HG03469 (cell line): ENCODE data around the gene MOCS1.

Experiments
- ATAC-seq: cut with Tn5 transposase; IDR thresholded peaks from one replicate; pipeline ENCODE4 v1.9.1; 2021; ENCODE audit warnings: mild to moderate bottlenecking, moderate library complexity, moderate number of reproducible peaks; ENCODE audit not compliant: unreplicated experiment

MOCS1 gene

DNA sequence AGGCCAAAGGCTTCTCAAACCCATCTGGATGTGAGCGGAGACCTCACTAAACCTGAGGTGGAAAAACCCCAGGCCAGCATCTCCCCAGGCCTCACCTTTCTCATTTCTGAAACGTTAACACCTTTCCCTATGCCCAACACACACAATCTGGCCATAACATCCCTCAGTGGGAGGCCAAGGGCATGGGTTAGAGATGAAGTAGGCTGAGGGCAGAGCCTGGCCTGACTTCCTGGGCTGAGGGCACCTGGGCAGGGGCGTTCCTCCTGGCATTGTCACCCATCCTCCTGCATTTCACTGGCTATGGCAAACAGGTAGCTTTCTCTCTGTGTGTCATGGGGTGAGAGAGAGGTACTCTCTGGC, 8.4 kb downstream of the MOCS1 start:
- no peak for ATAC-seq

DNA sequence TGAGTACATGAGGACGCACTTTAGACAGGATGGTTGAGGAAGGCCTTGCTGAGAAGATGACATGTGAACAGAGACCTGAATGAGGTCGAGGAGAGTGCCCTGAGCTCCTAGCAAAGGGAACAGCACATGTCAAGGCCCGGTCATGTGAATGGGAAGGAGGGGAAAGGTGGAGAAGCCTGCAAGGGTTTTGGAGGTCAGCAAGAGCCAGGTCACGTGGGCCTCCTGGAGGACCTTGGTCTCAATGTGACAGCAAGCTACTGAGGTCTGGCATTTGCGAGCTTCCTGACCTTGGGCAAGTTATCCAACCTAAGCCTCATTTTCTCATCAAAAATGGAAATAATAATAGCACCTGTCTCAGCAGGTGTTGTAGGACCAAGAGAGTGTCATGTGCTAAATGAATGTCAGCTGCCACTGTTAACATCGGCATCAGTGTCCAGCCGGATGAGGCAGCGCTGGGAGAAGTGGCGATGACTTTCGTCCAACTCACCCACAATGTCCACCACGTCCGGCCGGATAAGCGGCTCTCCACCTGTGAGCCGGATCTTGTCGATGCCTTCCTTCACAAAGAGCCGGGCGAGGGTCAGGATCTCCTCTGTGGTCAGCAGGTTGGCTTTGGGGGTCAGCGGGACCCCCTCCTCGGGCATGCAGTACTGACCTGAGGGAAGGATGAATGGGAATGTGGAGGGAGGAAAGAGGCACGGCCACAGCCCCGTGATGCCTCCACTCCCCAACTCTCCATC, 8.9 kb downstream of the MOCS1 start:
- no peak for ATAC-seq

DNA sequence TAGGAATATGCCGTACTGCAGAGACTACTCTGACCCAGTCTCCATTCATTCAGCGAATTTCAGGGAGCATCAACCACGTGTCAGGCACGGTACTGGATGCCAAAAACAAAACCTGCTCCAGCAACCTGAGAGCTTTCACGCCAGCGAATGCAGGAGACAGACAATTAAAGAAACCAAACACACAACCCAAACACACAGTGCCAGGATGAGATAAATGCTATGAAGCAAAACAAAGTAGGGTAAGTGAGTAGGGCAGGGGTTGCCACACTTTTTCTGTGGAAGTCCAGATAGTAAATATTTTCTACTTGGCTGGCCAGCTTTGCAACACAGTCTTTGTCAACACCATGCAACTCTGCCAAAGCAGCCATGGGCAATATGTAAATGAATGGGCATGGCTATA, 10.0 kb downstream of the MOCS1 start:
- no peak for ATAC-seq

DNA sequence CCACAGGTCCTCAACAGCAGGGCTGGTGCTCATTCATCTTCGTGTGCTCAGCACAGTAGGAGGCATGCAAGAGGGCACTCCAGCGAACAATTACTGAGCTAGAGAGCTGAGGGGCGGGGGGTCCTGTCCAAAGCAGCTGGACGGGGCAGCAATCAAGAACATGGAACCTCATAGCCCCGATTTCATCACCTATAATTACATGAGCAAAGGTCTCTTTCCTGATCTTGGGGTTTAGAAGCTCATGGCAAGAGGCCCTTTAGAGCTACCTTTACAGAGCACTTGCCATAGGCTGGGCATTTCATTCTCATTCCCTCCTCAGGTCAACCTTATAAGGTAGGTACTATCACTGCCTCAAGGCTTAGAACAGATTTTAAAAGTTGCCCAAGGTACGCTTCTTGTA, 10.4 kb downstream of the MOCS1 start:
- no peak for ATAC-seq

DNA sequence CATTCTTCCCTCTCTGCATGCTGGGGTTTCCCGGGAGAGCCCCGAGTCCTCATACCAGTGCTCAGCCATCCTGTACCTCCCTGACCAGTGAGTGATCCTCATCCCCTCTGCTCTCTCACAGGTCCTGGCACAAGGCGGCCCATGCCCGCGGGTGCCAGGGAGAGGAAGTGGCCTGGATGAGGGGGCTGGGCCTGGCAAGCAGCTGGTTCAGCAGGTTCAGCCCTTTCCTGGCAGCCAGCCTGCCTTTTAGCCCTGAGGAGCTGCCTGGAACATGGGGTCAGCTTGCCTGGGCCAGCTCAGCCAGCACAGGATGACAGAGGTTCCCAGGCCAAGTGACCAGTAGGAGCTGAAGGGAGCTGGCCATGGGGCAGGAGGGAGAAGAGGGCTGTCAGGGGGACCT, 10.9 kb downstream of the MOCS1 start:
- ATAC-seq: no peak

DNA sequence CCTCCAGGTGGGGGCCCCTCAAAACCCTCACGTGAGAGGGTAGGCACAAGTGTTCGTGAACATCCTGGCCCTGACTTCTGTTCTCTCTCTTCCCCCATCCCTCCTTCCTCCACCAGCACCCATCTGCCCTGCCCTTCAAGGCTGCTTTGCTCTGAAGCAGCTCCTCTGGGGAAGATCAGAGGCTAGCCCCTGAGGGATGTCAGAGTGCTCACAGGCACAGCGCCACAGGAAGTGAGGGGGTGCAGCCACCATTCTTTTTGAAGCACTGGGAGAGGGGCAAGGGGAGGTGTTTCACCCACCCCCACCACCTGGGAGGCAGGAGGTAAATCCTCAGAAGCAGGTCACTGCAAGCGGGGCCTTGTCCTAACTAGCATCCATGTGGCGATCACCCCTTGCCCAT, 11.4 kb downstream of the MOCS1 start:
- no peak for ATAC-seq

DNA sequence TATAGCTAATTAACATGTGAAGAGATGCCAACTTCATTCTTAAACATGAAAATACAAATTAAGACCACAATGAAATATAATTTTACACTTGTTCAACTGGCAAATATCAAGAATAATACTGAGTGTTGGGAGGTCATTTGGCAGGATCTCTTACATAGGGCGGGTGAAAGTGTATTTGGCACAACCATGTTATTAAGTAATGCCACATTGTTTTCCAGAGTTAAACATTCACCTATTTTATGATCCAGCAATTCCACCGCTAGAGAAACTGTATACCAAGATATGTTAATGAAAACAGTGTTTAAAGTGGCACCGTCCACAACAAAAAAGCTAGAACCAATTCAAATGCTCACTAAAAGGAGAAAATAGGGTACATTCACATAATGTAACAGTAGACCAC, 14.1 kb downstream of the MOCS1 start:
- no peak for ATAC-seq

DNA sequence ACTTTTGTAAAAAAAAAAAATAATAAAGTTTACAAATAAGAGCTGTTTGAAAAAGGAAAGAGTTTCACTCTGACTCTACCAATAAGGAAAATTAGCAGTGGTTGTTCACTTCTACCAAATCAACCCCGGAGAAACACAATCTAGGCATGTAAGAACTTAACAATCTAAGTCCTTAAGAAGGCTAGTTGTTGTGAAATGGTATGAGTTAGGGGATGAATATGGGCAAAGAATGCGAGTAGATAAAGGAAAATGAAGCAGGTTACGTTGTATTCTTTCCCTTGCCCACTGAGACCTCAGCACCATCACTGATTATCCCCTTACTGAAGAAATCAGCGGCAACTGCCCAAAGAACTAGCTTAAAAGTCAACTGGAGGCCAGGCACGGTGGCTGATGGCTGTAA, 15.4 kb downstream of the MOCS1 start:
- no peak for ATAC-seq

DNA sequence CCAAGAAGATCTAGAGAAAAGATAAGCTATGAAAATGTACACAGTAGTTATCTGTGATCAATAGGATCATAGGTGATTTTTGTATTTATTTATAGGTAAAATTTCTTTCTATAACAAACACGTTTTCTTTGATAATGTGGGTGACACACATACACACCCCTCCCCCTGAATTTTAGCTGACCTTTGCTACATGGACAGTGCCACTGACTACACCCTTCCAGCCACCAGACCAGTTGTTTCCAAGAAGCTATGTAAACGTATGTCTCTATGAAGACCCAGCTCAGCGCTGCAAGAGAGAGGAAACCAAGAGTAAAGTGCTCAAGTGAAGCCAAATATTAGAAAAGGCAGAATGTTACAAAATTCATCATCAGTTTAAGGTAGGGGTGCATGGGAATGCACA, 16.3 kb downstream of the MOCS1 start:
- no peak for ATAC-seq

DNA sequence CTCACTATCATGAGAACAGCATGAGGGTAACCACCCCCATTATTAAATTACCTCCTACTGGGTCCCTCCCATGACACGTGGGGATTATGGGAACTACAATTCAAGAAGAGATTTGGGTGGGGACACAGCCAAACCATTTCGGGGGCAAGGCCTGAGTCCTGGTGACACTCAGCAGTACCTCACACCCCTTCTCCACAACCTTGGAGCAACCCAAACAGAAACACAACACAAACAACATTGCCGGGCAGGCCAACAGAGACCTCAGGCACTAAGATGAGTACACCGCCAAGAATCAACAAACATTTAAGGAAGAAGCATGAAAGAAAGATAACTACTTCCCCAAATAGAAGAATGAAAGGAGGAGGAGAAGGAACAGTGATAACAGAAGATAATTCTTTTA, 16.9 kb downstream of the MOCS1 start:
- ATAC-seq: no peak

DNA sequence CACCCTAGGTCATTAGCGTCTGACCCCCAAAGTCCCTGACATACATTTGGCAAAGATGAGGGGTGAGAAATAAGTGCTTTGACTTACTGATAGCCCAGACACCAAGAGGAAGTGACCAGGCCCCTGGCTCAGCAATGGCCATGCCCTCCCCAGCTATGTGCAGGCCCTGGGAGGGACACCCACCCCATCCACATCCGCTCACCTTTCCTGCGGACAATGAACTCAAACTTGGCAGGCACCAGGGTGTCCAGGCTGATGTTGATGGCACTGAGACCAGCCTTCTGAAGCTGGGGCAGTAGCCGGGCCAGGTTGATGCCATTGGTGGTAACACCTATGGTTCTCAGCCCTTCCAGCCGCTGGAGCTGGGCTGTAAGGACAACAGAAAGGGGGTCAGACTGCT, 18.4 kb downstream of the MOCS1 start:
- no peak for ATAC-seq

DNA sequence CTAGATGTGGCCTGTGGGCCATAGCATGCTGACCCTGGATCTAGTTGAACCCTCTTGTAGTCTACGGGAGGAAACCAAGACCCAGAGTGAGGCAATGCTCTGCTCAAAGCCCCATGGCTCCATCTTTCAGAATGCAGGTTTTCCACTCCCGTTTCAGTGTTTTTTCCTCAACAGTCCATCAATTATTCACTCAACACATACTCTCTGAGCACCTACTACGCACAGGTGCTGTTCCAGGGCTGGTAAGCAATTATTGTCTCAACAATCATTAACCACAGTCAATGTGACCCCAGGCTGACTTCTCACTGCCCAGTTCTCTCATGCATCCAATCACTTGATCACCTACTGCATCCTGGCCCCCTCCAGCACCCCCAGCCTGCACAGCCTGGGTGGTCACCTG, 20.0 kb downstream of the MOCS1 start:
- no peak for ATAC-seq

DNA sequence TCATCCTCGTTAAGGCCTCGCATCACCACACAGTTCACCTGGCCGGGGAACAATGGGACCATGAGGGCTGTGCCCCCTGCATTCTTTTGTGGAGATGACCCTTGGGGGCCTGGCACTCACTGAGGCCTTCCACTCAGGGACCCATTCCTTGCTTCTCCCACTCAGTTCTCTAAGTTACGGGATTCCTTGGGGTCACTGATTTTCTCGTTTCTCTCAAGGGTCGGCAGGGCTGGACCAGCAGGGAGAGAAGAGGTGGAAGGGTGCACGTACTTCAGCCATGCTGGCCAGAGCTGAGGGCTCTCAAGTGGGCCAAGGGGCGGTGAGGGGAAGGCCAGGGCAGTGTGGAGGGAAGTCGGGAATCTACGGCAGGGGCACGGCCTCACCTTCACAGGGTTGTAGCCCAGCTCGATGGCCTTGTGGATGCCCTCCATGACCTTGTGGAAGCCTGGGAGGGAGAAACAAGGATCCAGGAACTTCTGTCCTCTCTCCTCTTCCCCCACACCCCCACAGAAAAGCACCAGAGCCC, 20.8 kb downstream of the MOCS1 start:
- no peak for ATAC-seq

DNA sequence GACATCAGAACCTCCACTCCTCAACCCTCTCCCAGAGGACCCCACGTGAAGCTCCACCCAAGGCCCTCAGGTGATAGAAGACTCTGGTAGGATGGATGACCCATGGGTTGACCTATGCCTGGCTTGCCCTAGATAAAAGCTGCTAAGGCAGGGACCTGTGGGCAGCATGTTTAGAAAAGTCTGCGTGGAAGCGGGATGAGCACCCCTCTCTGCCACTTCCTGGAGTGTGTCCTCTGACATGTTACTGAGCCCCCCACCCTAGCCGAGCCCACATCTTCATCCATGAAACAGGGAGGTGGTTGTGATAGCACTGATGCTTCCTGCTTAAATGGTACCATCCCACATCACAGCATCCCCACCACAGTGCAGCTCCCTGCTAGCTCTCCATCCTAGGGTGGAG, 21.8 kb downstream of the MOCS1 start:
- no peak for ATAC-seq

DNA sequence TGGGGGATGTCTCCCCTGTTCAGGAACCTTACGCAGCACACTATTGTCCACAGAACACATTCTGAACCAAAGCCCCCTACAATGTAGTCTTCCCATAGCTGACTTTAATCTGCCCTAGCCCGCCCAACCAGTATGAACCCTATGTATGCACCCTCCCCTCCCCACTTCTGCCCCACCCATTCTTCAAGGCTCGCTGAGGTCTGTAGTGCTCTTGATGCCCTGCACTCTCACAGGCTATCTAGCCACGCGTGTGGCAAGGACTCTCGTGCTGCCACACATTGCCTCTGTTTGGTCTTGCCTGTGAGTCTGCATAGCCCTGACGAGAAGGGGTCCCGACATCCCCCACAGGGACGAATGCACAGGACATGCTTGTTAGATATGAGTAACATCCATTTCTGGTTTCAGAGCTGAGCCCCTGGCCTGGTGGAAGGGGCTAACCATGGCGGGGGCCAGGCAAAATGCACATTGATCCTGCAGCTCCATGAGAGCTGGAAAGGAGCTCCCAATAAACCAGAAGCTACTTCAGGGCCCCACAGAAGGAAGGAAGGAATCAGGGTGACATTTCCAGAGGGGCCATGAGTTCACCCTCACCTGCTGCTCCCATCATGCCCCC, 22.6 kb downstream of the MOCS1 start:
- no peak for ATAC-seq

DNA sequence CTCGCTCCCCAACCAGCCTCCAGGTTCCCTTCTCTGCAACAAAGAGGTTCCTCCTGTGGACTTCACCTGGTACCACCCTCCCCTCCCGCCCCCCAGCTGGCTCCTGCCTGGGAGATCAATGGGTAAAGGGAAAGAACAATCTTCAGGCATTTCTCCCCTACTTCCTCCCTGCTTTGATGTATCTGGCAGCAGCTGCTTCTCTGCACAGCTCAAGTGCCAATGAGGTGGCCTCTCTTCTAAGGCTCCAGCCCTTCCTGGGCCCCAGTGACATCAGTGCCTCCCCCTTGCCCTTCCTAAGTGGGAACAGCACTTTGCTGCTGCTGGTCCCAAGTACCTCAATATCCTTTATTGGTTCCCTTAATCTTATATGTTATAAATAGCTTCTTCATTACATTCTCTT, 23.5 kb downstream of the MOCS1 start:
- no peak for ATAC-seq

DNA sequence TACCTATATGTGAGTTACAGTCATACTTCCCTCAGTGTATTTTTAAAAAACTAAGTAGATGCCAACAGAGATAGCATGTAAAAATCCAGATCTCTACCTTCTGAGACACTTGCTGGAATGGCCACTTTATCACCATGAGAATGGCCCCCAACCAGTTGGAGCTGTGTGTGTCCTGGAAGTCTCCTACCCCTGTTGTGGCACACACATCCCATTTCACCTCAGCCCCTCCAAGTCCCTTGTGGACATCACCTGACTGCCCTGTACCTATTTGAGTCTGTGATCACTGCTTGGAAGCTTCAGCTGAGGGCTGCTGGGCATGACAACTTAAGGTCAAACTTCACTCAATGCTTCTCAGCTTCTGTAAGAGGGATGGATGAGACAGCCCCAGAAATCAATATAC, 24.1 kb downstream of the MOCS1 start:
- ATAC-seq: no peak

DNA sequence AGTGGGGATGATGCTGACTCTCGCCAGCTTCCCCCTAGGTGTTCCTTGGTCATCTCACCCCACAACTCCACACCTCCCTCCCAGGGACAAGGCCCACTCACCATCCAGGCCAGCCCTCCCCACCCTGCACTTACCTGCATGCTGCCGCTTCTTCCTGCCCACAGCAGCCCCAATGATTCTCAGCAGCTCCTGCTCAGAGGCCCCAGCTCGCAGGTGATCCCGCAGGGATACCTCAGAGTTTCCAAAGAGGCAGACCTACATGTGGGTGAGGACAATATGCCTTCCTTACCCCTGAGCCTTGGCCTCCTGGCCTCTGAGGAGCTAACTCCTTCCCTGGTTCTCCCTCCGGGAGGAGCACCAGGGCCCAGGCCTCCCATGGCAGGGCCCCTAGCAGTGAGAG, 24.6 kb downstream of the MOCS1 start:
- ATAC-seq: no peak

DNA sequence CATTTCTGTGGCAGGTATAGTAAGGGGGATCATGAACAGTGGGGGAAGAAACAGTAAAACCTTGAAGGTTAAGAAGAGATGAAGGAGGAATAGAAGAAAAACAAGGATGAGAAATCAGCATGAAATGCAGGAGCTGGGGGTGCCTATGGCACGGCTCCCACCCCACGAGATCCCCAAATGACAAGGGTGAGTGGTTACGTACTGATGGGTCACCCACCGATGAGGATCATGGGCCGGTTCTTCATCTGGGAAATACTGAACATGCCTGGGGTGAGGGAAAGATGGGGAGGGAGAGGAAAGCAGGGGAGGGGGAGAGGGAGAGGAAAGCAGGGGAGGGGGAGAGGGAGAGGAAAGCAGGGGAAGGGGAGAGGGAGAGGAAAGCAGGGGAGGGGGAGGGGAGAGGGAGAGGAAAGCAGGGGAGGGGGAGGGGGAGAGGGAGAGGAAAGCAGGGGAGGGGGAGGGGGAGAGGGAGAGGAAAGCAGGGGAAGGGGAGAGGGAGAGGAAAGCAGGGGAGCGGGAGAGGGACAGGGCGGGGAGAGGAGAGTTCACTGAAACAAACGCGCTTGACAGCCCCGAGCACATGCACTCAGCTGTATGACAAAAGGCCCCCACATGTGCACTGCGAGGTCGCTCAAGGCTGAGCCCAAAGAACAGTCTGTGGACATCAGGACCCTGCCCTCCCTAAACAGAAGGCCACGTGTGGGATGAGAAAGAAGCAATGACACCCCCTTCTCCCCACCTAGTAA, 25.3 kb downstream of the MOCS1 start:
- ATAC-seq: no peak

DNA sequence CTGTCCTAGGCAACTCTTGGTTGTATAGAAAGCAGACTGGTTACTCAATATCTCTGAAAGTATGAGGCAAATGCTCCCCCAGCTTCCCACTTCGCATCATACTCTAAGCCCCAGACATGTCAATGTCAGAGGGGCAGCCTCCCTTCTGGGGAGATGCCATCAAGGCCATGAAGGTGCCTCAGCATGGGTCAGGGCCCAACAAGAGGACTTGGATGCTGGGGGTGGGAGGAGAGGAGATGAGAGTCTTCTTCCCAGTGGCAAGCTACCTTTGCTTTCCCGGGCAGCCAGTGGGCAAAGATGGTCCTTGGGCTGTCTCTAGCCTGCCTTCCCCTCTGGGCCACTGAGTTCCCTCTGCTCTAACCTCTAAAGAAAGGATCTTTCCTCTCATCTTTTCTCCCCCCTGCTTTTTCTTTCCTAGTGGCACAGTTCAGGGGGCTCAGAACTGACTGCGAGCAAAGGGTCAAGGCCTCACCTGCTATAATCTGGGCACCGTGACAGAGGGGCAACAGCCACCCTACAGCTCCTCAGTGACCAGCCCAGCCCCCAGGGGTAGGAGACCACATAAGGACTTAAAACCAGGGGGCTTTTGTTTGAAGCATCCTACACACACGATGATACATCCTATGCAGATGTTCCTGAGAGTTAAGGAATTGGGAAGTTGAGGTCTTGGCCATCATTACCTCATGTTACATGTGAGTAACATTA, 26.2 kb downstream of the MOCS1 start:
- no peak for ATAC-seq

DNA sequence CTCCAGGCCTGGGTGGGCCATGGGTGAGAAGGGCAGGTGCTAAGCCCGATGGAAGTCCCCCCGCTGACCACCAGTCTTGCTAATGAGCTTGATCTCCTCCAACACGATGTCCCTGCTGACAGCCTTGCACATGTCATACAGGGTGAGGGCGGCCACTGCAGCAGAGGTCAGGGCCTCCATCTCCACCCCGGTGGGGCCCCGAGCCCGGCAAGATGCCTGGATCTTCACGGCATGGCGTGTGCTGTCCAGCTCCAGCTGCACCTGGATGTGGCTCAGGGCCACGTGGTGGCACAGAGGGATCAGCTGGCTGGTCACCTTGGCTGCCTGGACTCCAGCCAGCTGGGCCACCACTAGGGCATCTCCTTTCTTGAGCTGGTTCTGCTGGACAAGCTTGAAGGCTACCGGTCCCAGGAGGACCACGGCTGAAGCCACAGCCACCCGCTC, 27.9 kb downstream of the MOCS1 start:
- no peak for ATAC-seq

DNA sequence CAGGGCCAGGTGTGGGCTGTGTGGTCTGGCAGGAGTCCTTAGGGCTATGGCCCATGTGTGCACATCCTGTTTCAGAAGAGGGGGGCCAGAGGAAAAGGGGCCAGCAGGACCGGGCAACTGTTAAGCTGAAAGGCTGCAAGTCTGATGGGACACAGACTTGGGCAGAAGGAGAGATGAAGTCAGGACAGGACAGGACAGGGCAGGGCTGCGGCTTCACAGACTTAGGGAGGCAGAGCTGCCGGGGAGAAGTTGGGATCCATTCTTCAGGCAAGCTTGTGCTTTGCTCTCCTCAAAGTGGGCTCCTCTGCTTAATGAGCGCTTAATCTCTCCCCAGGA, 28.7 kb downstream of the MOCS1 start:
- no peak for ATAC-seq
